GM23338 (cell line): ENCODE measurements around the gene TCF12.

Experiments used
- CTCF ChIP-seq, 2 experiments: fragments of 200-600 bp in 1 of 2; sonication (generic) in 1 of 2; conservative IDR thresholded peaks; 2 replicates each; pipeline versions ENCODE4 v1.5.1 to v1.6.1; 2016 to 2017; ENCODE audit warnings: antibody characterized with exemption in 2 of 2, low read depth in 2 of 2, mild to moderate bottlenecking in 2 of 2, moderate library complexity in 1 of 2
- EZH2 ChIP-seq: fragments of 200-600 bp; sonication (generic); IDR thresholded peaks from one replicate; pipeline ENCODE4 v1.8.0; 2017; ENCODE audit warnings: antibody characterized with exemption, mild to moderate bottlenecking, low read depth; ENCODE audit not compliant: unreplicated experiment
- EZH2phosphoT487 ChIP-seq: fragments of 200-600 bp; sonication (generic); IDR thresholded peaks from one replicate; pipeline ENCODE4 v1.8.1; 2018; ENCODE audit warnings: antibody characterized with exemption; ENCODE audit not compliant: unreplicated experiment
- POLR2AphosphoS5 ChIP-seq: IDR thresholded peaks from 2 replicates; pipeline ENCODE4 v1.6.1; 2016; ENCODE audit warnings: antibody characterized with exemption, low read depth
- REST ChIP-seq: IDR thresholded peaks from one replicate; pipeline ENCODE4 v1.6.1; 2018; ENCODE audit warnings: antibody characterized with exemption; ENCODE audit not compliant: unreplicated experiment

GRCh38 chr15:57227899-57228298, 309.5 kb downstream of the TCF12 start:
- TF ChIP-seq CTCF (conservative IDR thresholded peaks at IDR 0.05; ENCODE audit: low read depth in 2 of 2) (no peak), POLR2AphosphoS5 (no peak), EZH2phosphoT487 (no peak), EZH2 (no peak), REST (no peak)
